ENCODE measurements around the gene UBAC2. TPM values are rescaled to one million over a fixed set of nuclear protein-coding genes. Genes with fewer than 3 reads are reported as not detected.

UBAC2 gene
- total and polyA plus RNA-seq, 2 of the 4 experiments (the other 2 are of a cell fraction) = 20.8 to 36.3 TPM

DNA sequence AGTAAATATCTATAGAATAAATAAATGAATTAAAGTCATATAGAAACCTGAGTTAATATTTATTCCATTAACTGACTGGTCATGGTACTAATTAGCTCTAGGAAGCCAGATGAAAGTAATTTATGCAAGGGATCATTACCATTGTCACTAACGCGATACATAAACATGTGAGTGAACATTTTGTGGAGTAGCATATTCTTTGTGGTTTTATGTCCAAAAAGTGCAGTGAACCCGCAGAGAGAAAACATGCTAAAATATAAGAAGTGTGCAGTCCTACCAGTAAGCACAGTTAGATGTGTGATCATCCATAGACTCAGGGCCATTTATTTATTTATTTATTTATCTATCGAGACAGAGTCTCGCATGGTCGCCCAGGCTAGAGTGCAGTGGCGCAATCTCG is 104.9 kb downstream of the UBAC2 start:
- POLR2A ChIA-PET (ENCODE audit: unreplicated experiment) = no interaction called here
- H3K4me2 ChIP-seq (ENCODE audit: low read depth, low read length) = no peak overlapping the region
- BruUV-seq (replicated peaks) = no TSS peak

More for the DNA sequence above, 104.9 kb downstream of the UBAC2 start:
- Histone ChIP-seq H2AFZ (replicated peaks; ENCODE audit: low read length, poor library complexity) (no peak overlapping the region), H4K91ac (ENCODE audit: insufficient read depth, low read depth, low read length) (no peak overlapping the region), H3K36me3 (ENCODE audit: control insufficient read depth, insufficient read depth, low read length) (peaks cover 2% of the 10 kb centered on the region; the same call in 1 of the 2 replicates), H3K4me3 (ENCODE audit: insufficient read depth, low read depth, low read length) (no peak overlapping the region), H4K5ac (ENCODE audit: low read depth, low read length) (no peak overlapping the region), H4K8ac (ENCODE audit: low read depth in 2 of 2, low read length in 2 of 2) (no peak overlapping the region), H3K56ac (ENCODE audit: extremely low read depth, insufficient read depth, low read length) (no peak overlapping the region), H2AK9ac (replicated peaks; ENCODE audit: low read depth, low read length, poor library complexity) (no peak overlapping the region), H3K9ac (ENCODE audit: low read depth, low read length) (no peak overlapping the region), H2BK20ac (ENCODE audit: low read depth, low read length) (no peak overlapping the region), H3K9me1 (ENCODE audit: insufficient read depth, low read length) (peaks cover 12% of the 10 kb centered on the region), H3K4me1 (ENCODE audit: control insufficient read depth, insufficient read depth, low read length) (peaks cover 10% of the 10 kb centered on the region), H4K20me1 (ENCODE audit: insufficient read depth, low read length) (peaks cover 12% of the 10 kb centered on the region), H3K14ac (replicated peaks; ENCODE audit: low read depth, low read length) (no peak overlapping the region), H3K18ac (ENCODE audit: low read depth, low read length) (no peak overlapping the region), H3K9me3 (ENCODE audit: control insufficient read depth, insufficient read depth, low read length) (no peaks in the 10 kb centered on the region), H2BK15ac (ENCODE audit: low read depth, low read length) (no peak overlapping the region), H2AK5ac (ENCODE audit: low read depth, low read length) (no peak overlapping the region), H3K27ac (ENCODE audit: insufficient read depth, low read length) (no peak overlapping the region), H3K79me1 (ENCODE audit: low read depth in 1 of 2, low read length in 2 of 2) (peaks cover 5 to 11% of the 10 kb centered on the region in 2 experiments; a peak in 3 of 4 replicates), H2BK120ac (ENCODE audit: low read depth, low read length) (no peak overlapping the region), H3K23ac (ENCODE audit: low read depth, low read length) (no peak overlapping the region), H3K27me3 (ENCODE audit: control insufficient read depth, insufficient read depth, low read length) (no peaks in the 10 kb centered on the region), H2BK5ac (ENCODE audit: low read depth, low read length, poor library complexity, severe bottlenecking) (no peak overlapping the region), H3K4ac (ENCODE audit: low read depth, low read length) (no peak overlapping the region)
- dilution Hi-C loops (cut with HindIII; ENCODE audit: low sequenced_read_pairs, unreplicated experiment) = no loop called here
- no peak for ATAC-seq (ENCODE audit: low read depth)
- WGBS, 2 experiments (ENCODE audit: extremely low coverage in 2 of 2, insufficient read length in 1 of 2) = no CpG with 5 or more reads among the region's 8 CpGs
- intact Hi-C loops (cut with micrococcal nuclease) = no loop called here
- CTCF ChIA-PET = no interaction called here
- no peak for DNase-seq
- TF ChIP-seq FOS (IDR thresholded peaks at IDR 0.05; ENCODE audit: low read depth, low read length) = no peak
- TF ChIP-seq MXI1 (IDR thresholded peaks at IDR 0.05; ENCODE audit: borderline replicate concordance, low read depth, low read length) = no peak
- no peak for TF ChIP-seq NFE2L2 (IDR thresholded peaks at IDR 0.05; ENCODE audit: low read depth, low read length)
- TF ChIP-seq MAZ (IDR thresholded peaks at IDR 0.05; ENCODE audit: borderline replicate concordance, low read depth, low read length) = no peak
- TF ChIP-seq CTCF (conservative IDR thresholded peaks at IDR 0.05; ENCODE audit: low read depth, low read length) = no peak
- TF ChIP-seq POLR2A (IDR thresholded peaks at IDR 0.05; ENCODE audit: low read depth, low read length) = no peak
- in situ Hi-C loops (cut with MboI; ENCODE audit: low sequenced_read_pairs) = no loop called here

Data from IMR-90 (cell line).